ENCODE results near the gene USP32.

USP32 gene

GRCh38 chr17:60249290-60249826, 142.6 kb downstream of the USP32 start:
- no peak overlapping the region for H3K4me3 ChIP-seq (ENCODE audit: low read depth, low read length)

GRCh38 chr17:60248618-60249289, 143.2 kb downstream of the USP32 start:
- no peak overlapping the region for H3K4me3 ChIP-seq (ENCODE audit: low read depth, low read length)
- no peak for DNase-seq (ENCODE audit: low read depth)
- TF ChIP-seq MYC (IDR thresholded peaks at IDR 0.05; ENCODE audit: low read depth, low read length) = no peak
- TF ChIP-seq POLR2A (IDR thresholded peaks at IDR 0.05; ENCODE audit: extremely low read depth, insufficient read length) = no peak
- no peak for TF ChIP-seq MAX (IDR thresholded peaks at IDR 0.05; ENCODE audit: low read depth, low read length)
- no peak for TF ChIP-seq CTCF (IDR thresholded peaks at IDR 0.05; ENCODE audit: low read depth, low read length)

More at GRCh38 chr17:60249290-60249826, 142.6 kb downstream of the USP32 start:
- no peak for DNase-seq (ENCODE audit: low read depth)
- TF ChIP-seq MYC (IDR thresholded peaks at IDR 0.05; ENCODE audit: low read depth, low read length) = no peak
- no peak for TF ChIP-seq CTCF (IDR thresholded peaks at IDR 0.05; ENCODE audit: low read depth, low read length)
- no peak for TF ChIP-seq MAX (IDR thresholded peaks at IDR 0.05; ENCODE audit: low read depth, low read length)
- TF ChIP-seq POLR2A (IDR thresholded peaks at IDR 0.05; ENCODE audit: extremely low read depth, insufficient read length) = no peak

- TF ChIP-seq POLR2A (IDR thresholded peaks at IDR 0.05; ENCODE audit: extremely low read depth, insufficient read length) (no peak), MYC (IDR thresholded peaks at IDR 0.05; ENCODE audit: low read depth, low read length) (no peak), MAX (IDR thresholded peaks at IDR 0.05; ENCODE audit: low read depth, low read length) (no peak), CTCF (IDR thresholded peaks at IDR 0.05; ENCODE audit: low read depth, low read length) (no peak)
- no peak overlapping the region for H3K4me3 ChIP-seq (ENCODE audit: low read depth, low read length)
- DNase-seq (ENCODE audit: low read depth) = no peak
Measured at GRCh38 chr17:60247836-60248461, 144.0 kb downstream of the USP32 start.

GRCh38 chr17:60244656-60245055, 147.3 kb downstream of the USP32 start:
- TF ChIP-seq MAX (IDR thresholded peaks at IDR 0.05; ENCODE audit: low read depth, low read length) = no peak
- no peak for TF ChIP-seq POLR2A (IDR thresholded peaks at IDR 0.05; ENCODE audit: extremely low read depth, insufficient read length)
- TF ChIP-seq CTCF (IDR thresholded peaks at IDR 0.05; ENCODE audit: low read depth, low read length) = no peak
- TF ChIP-seq MYC (IDR thresholded peaks at IDR 0.05; ENCODE audit: low read depth, low read length) = no peak

GRCh38 chr17:60240290-60240689, 151.6 kb downstream of the USP32 start:
- TF ChIP-seq MAX (IDR thresholded peaks at IDR 0.05; ENCODE audit: low read depth, low read length) = no peak
- no peak for TF ChIP-seq CTCF (IDR thresholded peaks at IDR 0.05; ENCODE audit: low read depth, low read length)
- TF ChIP-seq POLR2A (IDR thresholded peaks at IDR 0.05; ENCODE audit: extremely low read depth, insufficient read length) = no peak
- no peak for TF ChIP-seq MYC (IDR thresholded peaks at IDR 0.05; ENCODE audit: low read depth, low read length)
- H3K4me3 ChIP-seq (ENCODE audit: low read depth, low read length) = no peak overlapping the region
- DNase-seq (ENCODE audit: low read depth) = no peak

More at GRCh38 chr17:60244656-60245055, 147.3 kb downstream of the USP32 start:
- no peak overlapping the region for H3K4me3 ChIP-seq (ENCODE audit: low read depth, low read length)
- no peak for DNase-seq (ENCODE audit: low read depth)
